NCI-H1436 (cell line): Measurements from ENCODE around the gene NES.
A peak's percentile ranks its signal among the peaks of the same experiment; 100 is the strongest.

ENCODE experiments used
- DNase-seq: peaks from one replicate; lab custom pipeline; 2025; lab: John Stamatoyannopoulos, UW

The NES gene

GRCh38 chr1:156676820-156677615 is at the start of gene NES:
Gene NES, minus strand, starts transcription at chr1:156677407. Its CDS starts 143 bp downstream, at chr1:156677264.
- DNase-seq, result peak; percentile 52

GRCh38 chr1:156726549-156727226 is 49.5 kb upstream of the NES start:
- DNase-seq, result peak; percentile 26

- peak; percentile 58 for DNase-seq
Measured at GRCh38 chr1:156725683-156726280, 48.6 kb upstream of the NES start.

- no peak for DNase-seq
Measured at GRCh38 chr1:156721535-156721934, 44.3 kb upstream of the NES start.

GRCh38 chr1:156721131-156721530 is 43.9 kb upstream of the NES start:
- DNase-seq, result no peak

GRCh38 chr1:156717351-156717750 is 40.1 kb upstream of the NES start:
- DNase-seq, result no peak

- no peak for DNase-seq
Measured at GRCh38 chr1:156714830-156715229, 37.6 kb upstream of the NES start.

GRCh38 chr1:156712626-156713025 is 35.4 kb upstream of the NES start:
- DNase-seq, result no peak

GRCh38 chr1:156711011-156711817 is 34.0 kb upstream of the NES start:
- no peak for DNase-seq

- no peak for DNase-seq
Measured at GRCh38 chr1:156709757-156710489, 32.7 kb upstream of the NES start.

GRCh38 chr1:156709031-156709430 is 31.8 kb upstream of the NES start:
- DNase-seq, result no peak

- no peak for DNase-seq
Measured at GRCh38 chr1:156708218-156708661, 31.0 kb upstream of the NES start.

GRCh38 chr1:156707417-156708217 is 30.4 kb upstream of the NES start:
- DNase-seq, result no peak

- DNase-seq, result peak; percentile 10
Measured at GRCh38 chr1:156706657-156707416, 29.6 kb upstream of the NES start.

GRCh38 chr1:156705918-156706656 is 28.9 kb upstream of the NES start:
- peak; percentile 77 for DNase-seq

GRCh38 chr1:156705321-156705917 is 28.2 kb upstream of the NES start, which contains the start of gene CRABP2:
Gene CRABP2, minus strand, starts transcription at chr1:156705583. Its CDS starts 137 bp downstream, at chr1:156705446.
- DNase-seq, result peak; percentile 66

- DNase-seq, result no peak
Measured at GRCh38 chr1:156704930-156705320, 27.7 kb upstream of the NES start.

GRCh38 chr1:156704166-156704711 is 27.0 kb upstream of the NES start:
- no peak for DNase-seq
